Subcutaneous adipose tissue (tissue), 4 donors: Measurements from ENCODE around the gene CD101. TPM values are rescaled to one million over a fixed set of nuclear protein-coding genes. Genes with fewer than 3 reads are reported as not detected.

ENCODE experiments used
- CTCF ChIP-seq: fragments of 450-650 bp; IDR thresholded peaks from one replicate; pipeline ENCODE4 v1.5.1; 2016; ENCODE audit warnings: low read depth, mild to moderate bottlenecking, control low read depth, antibody characterized with exemption, moderate library complexity
- total RNA-seq, 4 donors: library from RNA; depleted of rRNA; stranded (reverse); fragments of >200 nt; gene quantifications; one replicate each; pipeline ENCODE4 v1.1.0, GENCODE V29; 2016

Gene CD101
- total RNA-seq, 4 donors from 2014 or later, result 0.49 to 0.51 TPM; not detected in 2

- no peak for TF ChIP-seq CTCF
Observed at GRCh38 chr1:116993286-116993685, 8.3 kb upstream of the CD101 start.

GRCh38 chr1:116994411-116994810, 7.1 kb upstream of the CD101 start:
- TF ChIP-seq CTCF, result no peak

- TF ChIP-seq CTCF, result no peak
Observed at GRCh38 chr1:116997066-116997465, 4.5 kb upstream of the CD101 start.

GRCh38 chr1:116997636-116998035, 3.9 kb upstream of the CD101 start:
- no peak for TF ChIP-seq CTCF

- TF ChIP-seq CTCF, result no peak
Observed at GRCh38 chr1:116999596-116999995, 2.0 kb upstream of the CD101 start.

GRCh38 chr1:117000142-117000541, 1.4 kb upstream of the CD101 start:
- no peak for TF ChIP-seq CTCF

GRCh38 chr1:117003223-117003875, 1.8 kb downstream of the CD101 start:
- TF ChIP-seq CTCF, result no peak
